Loucy (cell line): ENCODE data around the gene MOAP1.
"Not testable (repeated sequence)": the region's sequence is repeated elsewhere in the genome, so short reads cannot be mapped to it uniquely, and the experiment has no call there.

Source experiments
- H2AFZ ChIP-seq: fragments of 200-600 bp; sonication (generic); 2 replicates; pipeline ENCODE4 v1.6.0; 2016; ENCODE audit warnings: antibody characterized with exemption, mild to moderate bottlenecking, low read length, moderate library complexity
- H3F3A ChIP-seq: fragments of 200-600 bp; 2 replicates; pipeline ENCODE4 v1.6.0; 2016; ENCODE audit warnings: antibody characterized with exemption, low read depth, mild to moderate bottlenecking
- H3K27me3 ChIP-seq: fragments of 200-600 bp; sonication (generic); 2 replicates; pipeline ENCODE4 v1.6.1; 2014; ENCODE audit warnings: low read length, mild to moderate bottlenecking; ENCODE audit not compliant: insufficient read depth, poor library complexity, severe bottlenecking
- H3K36me3 ChIP-seq: fragments of 200-600 bp; sonication (generic); 2 replicates; pipeline ENCODE4 v1.6.1; 2016; ENCODE audit warnings: low read length; ENCODE audit not compliant: insufficient read depth
- H3K4me1 ChIP-seq: fragments of 200-600 bp; sonication (generic); 2 replicates; pipeline ENCODE4 v1.5.1; 2014; ENCODE audit warnings: low read length, mild to moderate bottlenecking; ENCODE audit not compliant: insufficient read depth, poor library complexity, severe bottlenecking
- H3K4me2 ChIP-seq: fragments of 200-600 bp; sonication (generic); 2 replicates; pipeline ENCODE4 v1.6.0; 2014; ENCODE audit warnings: antibody characterized with exemption, low read length, low read depth, mild to moderate bottlenecking; ENCODE audit not compliant: poor library complexity, severe bottlenecking
- H3K4me3 ChIP-seq: fragments of 200-600 bp; sonication (generic); 2 replicates; pipeline ENCODE4 v1.5.1; 2014; ENCODE audit warnings: low read length, mild to moderate bottlenecking, mixed read lengths; ENCODE audit not compliant: poor library complexity, severe bottlenecking
- H3K79me2 ChIP-seq: fragments of 200-600 bp; sonication (generic); 2 replicates; pipeline ENCODE4 v1.6.1; 2014; ENCODE audit warnings: low read length; ENCODE audit not compliant: insufficient read depth
- H3K9ac ChIP-seq: fragments of 200-600 bp; sonication (generic); 2 replicates; pipeline ENCODE4 v1.6.0; 2014; ENCODE audit warnings: mild to moderate bottlenecking, low read depth, low read length, moderate library complexity; ENCODE audit not compliant: poor library complexity, severe bottlenecking
- H3K9me2 ChIP-seq: fragments of 200-600 bp; sonication (generic); replicated peaks from 2 replicates; pipeline ENCODE4 v1.6.1; 2016; ENCODE audit warnings: low read depth, low read length, mixed read lengths
- H3K9me3 ChIP-seq: fragments of 200-600 bp; sonication (generic); 2 replicates; pipeline ENCODE4 v1.6.1; 2014; ENCODE audit warnings: mild to moderate bottlenecking, antibody characterized with exemption, low read length, low read depth; ENCODE audit not compliant: insufficient read depth
- H4K20me1 ChIP-seq: fragments of 200-600 bp; sonication (generic); 2 replicates; pipeline ENCODE4 v1.6.0; 2014; ENCODE audit warnings: antibody characterized with exemption, low read length, mild to moderate bottlenecking; ENCODE audit not compliant: insufficient read depth, poor library complexity, severe bottlenecking
- CTCF ChIP-seq: fragments of 200-600 bp; sonication (generic); conservative IDR thresholded peaks from 2 replicates; pipeline ENCODE4 v1.5.1; 2014; ENCODE audit warnings: mild to moderate bottlenecking, antibody characterized with exemption, low read length
- EZH2phosphoT487 ChIP-seq: fragments of 200-600 bp; IDR thresholded peaks from 2 replicates; pipeline ENCODE4 v1.6.1; 2018; ENCODE audit warnings: antibody characterized with exemption, mild to moderate bottlenecking, moderate library complexity, borderline replicate concordance

MOAP1 gene

GRCh38 chr14:93161411-93161940 is 23.2 kb downstream of the MOAP1 start:
- no peaks in the 10 kb centered on the region for H3K36me3 ChIP-seq
- no peaks in the 10 kb centered on the region for H3K79me2 ChIP-seq
- no peaks in the 10 kb centered on the region for H3K9me3 ChIP-seq
- no peak overlapping the region for H3K9ac ChIP-seq
- H3F3A ChIP-seq = no peaks in the 10 kb centered on the region
- no peak overlapping the region for H3K4me3 ChIP-seq
- no peaks in the 10 kb centered on the region for H4K20me1 ChIP-seq
- no peaks in the 10 kb centered on the region for H3K9me2 ChIP-seq
- H3K27me3 ChIP-seq = no peaks in the 10 kb centered on the region
- no peak overlapping the region for H3K4me2 ChIP-seq
- no peaks in the 10 kb centered on the region for H3K4me1 ChIP-seq
- H2AFZ ChIP-seq = no peak overlapping the region
- TF ChIP-seq CTCF = no peak
- TF ChIP-seq EZH2phosphoT487 = no peak

- Histone ChIP-seq H2AFZ (no peak overlapping the region), H3K79me2 (no peaks in the 10 kb centered on the region), H4K20me1 (no peaks in the 10 kb centered on the region), H3K9ac (no peak overlapping the region), H3K4me1 (no peaks in the 10 kb centered on the region), H3K27me3 (no peaks in the 10 kb centered on the region), H3K9me3 (no peaks in the 10 kb centered on the region), H3F3A (no peaks in the 10 kb centered on the region), H3K36me3 (no peaks in the 10 kb centered on the region), H3K4me3 (no peak overlapping the region), H3K4me2 (no peak overlapping the region), H3K9me2 (no peaks in the 10 kb centered on the region)
- peak; percentile 47 for TF ChIP-seq CTCF
- no peak for TF ChIP-seq EZH2phosphoT487
Observed at GRCh38 chr14:93160353-93160801, 24.3 kb downstream of the MOAP1 start.

GRCh38 chr14:93159625-93160352 is 24.9 kb downstream of the MOAP1 start:
- H3F3A ChIP-seq, H3K79me2 ChIP-seq, H2AFZ ChIP-seq, H3K27me3 ChIP-seq, H3K4me1 ChIP-seq, H3K9me2 ChIP-seq, H3K9ac ChIP-seq, H3K4me3 ChIP-seq, H3K4me2 ChIP-seq, H3K36me3 ChIP-seq, H4K20me1 ChIP-seq, H3K9me3 ChIP-seq: not testable (repeated sequence)

GRCh38 chr14:93158349-93158748 is 26.3 kb downstream of the MOAP1 start:
- not testable (repeated sequence) for H3K4me3 ChIP-seq, H3F3A ChIP-seq, H4K20me1 ChIP-seq, H3K27me3 ChIP-seq, H3K9ac ChIP-seq, H3K4me1 ChIP-seq, H3K79me2 ChIP-seq, H3K9me2 ChIP-seq, H3K4me2 ChIP-seq, H3K9me3 ChIP-seq, H2AFZ ChIP-seq, H3K36me3 ChIP-seq
